ENCODE measurements around the gene ITK.
A peak's percentile ranks its signal among the peaks of the same experiment; 100 is the strongest.
"Not testable (repeated sequence)": the region's sequence is repeated elsewhere in the genome, so short reads cannot be mapped to it uniquely, and the experiment has no call there.

ITK gene

GRCh38 chr5:157193699-157194424, 13.2 kb downstream of the ITK start:
- no peaks in the 10 kb centered on the region for H3K36me3 ChIP-seq (ENCODE audit: control insufficient read depth, insufficient read depth, low read length, severe bottlenecking)
- H3K9ac ChIP-seq (ENCODE audit: low read length), result no peak overlapping the region
- DNase-seq (ENCODE audit: low read depth), result no peak
- no peak overlapping the region for H3K4me3 ChIP-seq (ENCODE audit: low read length)
- H3K27me3 ChIP-seq (replicated peaks; ENCODE audit: control insufficient read depth, insufficient read depth, low read length), result peaks cover 10% of the 10 kb centered on the region
- H3K4me1 ChIP-seq (ENCODE audit: control insufficient read depth, insufficient read depth, low read length), result no peaks in the 10 kb centered on the region
- H3K9me3 ChIP-seq (ENCODE audit: control insufficient read depth, low read length), result no peaks in the 10 kb centered on the region

DNA sequence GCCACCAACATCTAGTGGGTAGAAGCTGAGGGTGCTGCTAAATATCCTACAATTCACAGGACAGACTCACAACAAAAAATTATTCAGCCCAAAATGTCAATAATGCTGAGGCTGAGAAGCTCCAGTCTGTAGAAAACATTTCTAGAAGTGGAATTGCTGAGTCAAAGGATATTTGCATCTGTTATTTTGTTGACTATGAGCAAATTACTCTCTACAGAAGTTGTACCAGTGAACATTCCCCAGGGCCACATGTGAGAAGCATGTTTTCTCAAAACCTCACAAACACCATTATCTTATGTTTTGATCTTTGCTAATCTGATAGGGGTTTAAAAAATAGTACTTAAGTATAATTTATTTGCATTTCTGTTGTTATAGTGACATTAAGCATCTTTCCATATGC, 15.4 kb downstream of the ITK start:
- Histone ChIP-seq H3K9me3 (ENCODE audit: control insufficient read depth, low read length) (no peaks in the 10 kb centered on the region), H3K4me1 (ENCODE audit: control insufficient read depth, insufficient read depth, low read length) (no peaks in the 10 kb centered on the region), H3K4me3 (ENCODE audit: low read length) (no peak overlapping the region), H3K9ac (ENCODE audit: low read length) (no peak overlapping the region), H3K36me3 (ENCODE audit: control insufficient read depth, insufficient read depth, low read length, severe bottlenecking) (no peaks in the 10 kb centered on the region), H3K27me3 (replicated peaks; ENCODE audit: control insufficient read depth, insufficient read depth, low read length) (peaks cover 6% of the 10 kb centered on the region)
- DNase-seq (ENCODE audit: low read depth), result no peak

- peaks cover 6% of the 10 kb centered on the region for H3K27me3 ChIP-seq (replicated peaks; ENCODE audit: control insufficient read depth, insufficient read depth, low read length)
- H3K36me3 ChIP-seq (ENCODE audit: control insufficient read depth, insufficient read depth, low read length, severe bottlenecking), result no peaks in the 10 kb centered on the region
- H3K9ac ChIP-seq (ENCODE audit: low read length), result no peak overlapping the region
- H3K4me1 ChIP-seq (ENCODE audit: control insufficient read depth, insufficient read depth, low read length), result no peaks in the 10 kb centered on the region
- DNase-seq (ENCODE audit: low read depth), result no peak
- H3K9me3 ChIP-seq (ENCODE audit: control insufficient read depth, low read length), result no peaks in the 10 kb centered on the region
- H3K4me3 ChIP-seq (ENCODE audit: low read length), result no peak overlapping the region
These were observed 16.4 kb downstream of the ITK start for GRCh38 chr5:157197086-157197485.

DNA sequence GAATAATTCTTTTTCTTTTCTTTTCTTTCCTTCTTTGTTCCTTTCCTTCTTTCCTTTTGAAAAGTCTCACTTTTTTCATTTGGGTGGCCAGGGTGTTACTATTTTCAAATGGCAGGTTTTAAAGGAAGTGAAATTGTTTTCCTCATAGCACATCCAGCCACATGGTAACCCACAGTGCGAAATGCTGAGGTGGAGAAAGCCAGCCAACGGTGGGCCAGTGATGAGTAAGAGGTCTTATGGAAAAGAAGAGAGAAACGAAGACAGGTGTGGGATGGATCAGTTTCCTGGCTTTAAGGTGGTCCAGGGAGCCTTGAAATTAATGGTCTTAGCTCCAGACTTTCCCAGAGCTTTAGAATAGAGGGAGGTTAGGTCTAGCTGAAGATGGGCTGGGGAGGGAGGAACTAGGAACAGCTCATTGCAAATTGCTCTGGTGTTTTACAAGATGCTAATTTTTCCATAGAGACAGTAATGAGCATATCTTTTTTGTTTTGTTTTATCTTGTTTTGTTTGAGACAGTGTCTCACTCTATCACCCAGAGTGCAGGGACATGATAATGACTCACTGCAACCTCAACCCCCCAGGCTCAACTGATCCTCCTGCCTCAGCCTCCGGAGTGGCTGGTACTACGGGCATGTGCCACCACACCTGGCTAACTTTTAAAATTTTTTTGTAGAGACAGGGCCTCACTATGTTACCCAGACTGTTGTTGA, 17.8 kb downstream of the ITK start:
- H3K27me3 ChIP-seq (replicated peaks; ENCODE audit: control insufficient read depth, insufficient read depth, low read length), result peaks cover 6% of the 10 kb centered on the region
- H3K4me3 ChIP-seq (ENCODE audit: low read length), result no peak overlapping the region
- DNase-seq (ENCODE audit: low read depth), result no peak
- H3K9ac ChIP-seq (ENCODE audit: low read length), result no peak overlapping the region
- no peaks in the 10 kb centered on the region for H3K36me3 ChIP-seq (ENCODE audit: control insufficient read depth, insufficient read depth, low read length, severe bottlenecking)
- H3K9me3 ChIP-seq (ENCODE audit: control insufficient read depth, low read length), result no peaks in the 10 kb centered on the region
- H3K4me1 ChIP-seq (ENCODE audit: control insufficient read depth, insufficient read depth, low read length), result no peaks in the 10 kb centered on the region

DNA sequence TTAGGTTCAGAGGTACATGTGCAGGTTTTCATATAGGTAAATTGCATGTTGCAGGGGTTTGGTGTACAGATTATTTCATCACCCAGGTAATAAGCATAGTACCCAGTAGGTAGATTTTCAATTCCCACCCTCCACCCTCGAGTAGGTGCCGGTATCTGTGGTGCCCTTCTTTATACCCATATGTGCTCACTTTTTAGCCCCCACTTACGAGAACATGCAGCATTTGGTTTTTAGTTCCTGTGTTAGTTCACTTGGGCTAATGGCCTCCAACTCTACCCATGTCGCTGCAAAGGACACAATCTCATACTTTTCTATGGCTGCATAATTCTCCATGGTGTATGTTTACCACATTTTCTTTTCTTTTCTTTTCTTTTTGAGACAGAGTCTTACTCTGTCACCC, 21.2 kb downstream of the ITK start:
- no peak overlapping the region for H3K4me3 ChIP-seq (ENCODE audit: low read length)
- DNase-seq (ENCODE audit: low read depth), result no peak
- H3K27me3 ChIP-seq (replicated peaks; ENCODE audit: control insufficient read depth, insufficient read depth, low read length), result no peaks in the 10 kb centered on the region
- no peaks in the 10 kb centered on the region for H3K4me1 ChIP-seq (ENCODE audit: control insufficient read depth, insufficient read depth, low read length)
- peaks cover 12% of the 10 kb centered on the region for H3K9me3 ChIP-seq (ENCODE audit: control insufficient read depth, low read length)
- H3K9ac ChIP-seq (ENCODE audit: low read length), result no peak overlapping the region
- no peaks in the 10 kb centered on the region for H3K36me3 ChIP-seq (ENCODE audit: control insufficient read depth, insufficient read depth, low read length, severe bottlenecking)

DNA sequence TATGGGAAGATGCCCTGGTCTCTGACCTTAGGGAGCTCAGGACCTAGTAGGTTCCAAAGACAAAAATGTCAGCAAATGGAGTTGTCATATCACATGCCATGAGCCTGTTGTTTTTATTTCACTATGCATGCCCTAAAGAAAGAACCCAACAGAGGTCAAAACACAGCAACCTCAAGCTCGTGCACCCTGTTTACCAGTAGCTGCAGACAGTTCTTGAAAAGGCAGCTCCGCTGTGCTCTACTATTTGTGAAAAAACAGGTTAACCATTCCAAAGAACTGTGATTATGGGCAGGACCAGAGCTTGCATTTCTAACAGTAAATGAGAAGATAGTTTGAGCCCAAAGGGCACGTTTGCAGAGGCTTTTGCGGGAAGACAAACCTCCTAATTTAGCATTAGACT, 22.8 kb downstream of the ITK start:
- no peak for DNase-seq (ENCODE audit: low read depth)
- no peak overlapping the region for H3K9ac ChIP-seq (ENCODE audit: low read length)
- no peaks in the 10 kb centered on the region for H3K27me3 ChIP-seq (replicated peaks; ENCODE audit: control insufficient read depth, insufficient read depth, low read length)

DNA sequence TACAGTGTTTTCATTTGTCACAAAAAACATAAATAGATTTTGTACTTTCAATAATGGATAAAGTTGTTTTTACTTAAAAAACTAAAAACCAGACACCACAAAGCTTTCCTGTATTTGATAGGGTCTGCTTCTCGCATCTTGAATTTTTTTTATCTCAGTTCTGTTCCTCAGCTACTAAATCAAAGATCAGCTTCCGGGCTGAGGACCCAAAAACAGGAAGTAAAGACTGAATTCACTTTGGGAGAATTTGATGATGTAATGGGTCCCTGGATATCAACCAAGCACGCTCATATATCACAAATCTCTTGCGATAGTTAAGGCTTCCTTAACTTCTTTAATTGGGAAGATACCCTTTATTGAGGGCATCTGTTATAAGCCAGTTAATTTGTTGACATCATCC, 24.1 kb downstream of the ITK start:
- peaks cover 6% of the 10 kb centered on the region for H3K4me1 ChIP-seq (ENCODE audit: control insufficient read depth, insufficient read depth, low read length)
- no peak for DNase-seq (ENCODE audit: low read depth)
- no peaks in the 10 kb centered on the region for H3K36me3 ChIP-seq (ENCODE audit: control insufficient read depth, insufficient read depth, low read length, severe bottlenecking)
- H3K9me3 ChIP-seq (ENCODE audit: control insufficient read depth, low read length), result peaks cover 12% of the 10 kb centered on the region
- no peak overlapping the region for H3K4me3 ChIP-seq (ENCODE audit: low read length)
- H3K27me3 ChIP-seq (replicated peaks; ENCODE audit: control insufficient read depth, insufficient read depth, low read length), result no peaks in the 10 kb centered on the region
- no peak overlapping the region for H3K9ac ChIP-seq (ENCODE audit: low read length)

More for the DNA sequence above, 22.8 kb downstream of the ITK start:
- Histone ChIP-seq H3K4me1 (ENCODE audit: control insufficient read depth, insufficient read depth, low read length) (no peaks in the 10 kb centered on the region), H3K4me3 (ENCODE audit: low read length) (no peak overlapping the region), H3K36me3 (ENCODE audit: control insufficient read depth, insufficient read depth, low read length, severe bottlenecking) (no peaks in the 10 kb centered on the region), H3K9me3 (ENCODE audit: control insufficient read depth, low read length) (peaks cover 12% of the 10 kb centered on the region)

DNA sequence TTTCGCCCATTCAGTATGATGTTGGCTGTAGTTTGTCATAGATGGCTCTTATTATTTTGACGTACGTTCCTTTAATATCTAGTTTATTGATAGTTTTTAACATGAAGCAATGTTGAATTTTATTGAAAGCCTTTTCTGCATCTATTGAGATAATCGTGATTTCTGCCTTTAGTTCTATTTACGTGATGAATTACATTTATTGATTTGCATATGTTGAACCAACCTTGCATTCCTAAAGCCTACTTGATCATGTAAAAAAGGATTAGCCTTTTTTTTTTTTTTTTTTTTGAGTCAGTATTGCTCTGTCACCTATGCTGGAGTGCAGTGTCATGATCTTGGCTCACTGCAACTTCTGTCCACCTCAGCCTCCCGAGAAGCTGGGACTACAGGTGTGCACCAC, 25.1 kb downstream of the ITK start:
- no peaks in the 10 kb centered on the region for H3K27me3 ChIP-seq (replicated peaks; ENCODE audit: control insufficient read depth, insufficient read depth, low read length)
- H3K4me3 ChIP-seq (ENCODE audit: low read length), result no peak overlapping the region
- H3K36me3 ChIP-seq (ENCODE audit: control insufficient read depth, insufficient read depth, low read length, severe bottlenecking), result no peaks in the 10 kb centered on the region
- DNase-seq (ENCODE audit: low read depth), result no peak
- peaks cover 12% of the 10 kb centered on the region for H3K4me1 ChIP-seq (ENCODE audit: control insufficient read depth, insufficient read depth, low read length)
- H3K9ac ChIP-seq (ENCODE audit: low read length), result no peak overlapping the region
- peaks cover 12% of the 10 kb centered on the region for H3K9me3 ChIP-seq (ENCODE audit: control insufficient read depth, low read length)

DNA sequence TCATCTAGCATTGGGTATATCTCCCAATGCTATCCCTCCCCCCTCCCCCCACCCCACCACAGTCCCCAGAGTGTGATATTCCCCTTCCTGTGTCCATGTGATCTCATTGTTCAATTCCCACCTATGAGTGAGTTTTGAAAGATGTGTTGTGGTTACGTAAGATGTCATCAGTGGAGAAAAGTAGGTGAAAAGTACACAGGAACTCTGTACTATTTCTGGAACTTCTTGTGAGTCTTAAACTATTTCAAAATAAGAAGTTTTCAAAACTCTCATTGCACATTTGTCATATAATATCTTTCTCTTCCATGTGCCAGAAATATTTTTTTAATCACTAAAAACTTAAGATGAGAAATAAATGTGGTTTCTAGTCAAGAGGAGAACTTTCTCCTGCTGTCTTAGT, 30.0 kb downstream of the ITK start:
- peak overlapping the region; percentile 58 for H3K4me3 ChIP-seq (ENCODE audit: low read length)
- peak; percentile 45 for DNase-seq (ENCODE audit: low read depth)
- H3K4me1 ChIP-seq (ENCODE audit: control insufficient read depth, insufficient read depth, low read length), result peaks cover 25% of the 10 kb centered on the region
- H3K36me3 ChIP-seq (ENCODE audit: control insufficient read depth, insufficient read depth, low read length, severe bottlenecking); H3K9me3 ChIP-seq (ENCODE audit: control insufficient read depth, low read length); H3K27me3 ChIP-seq (replicated peaks; ENCODE audit: control insufficient read depth, insufficient read depth, low read length): not testable (repeated sequence)
- peak overlapping the region; percentile 56 for H3K9ac ChIP-seq (ENCODE audit: low read length)

- Histone ChIP-seq H3K4me1 (ENCODE audit: control insufficient read depth, insufficient read depth, low read length) (peaks cover 32% of the 10 kb centered on the region), H3K36me3 (ENCODE audit: control insufficient read depth, insufficient read depth, low read length, severe bottlenecking) (no peaks in the 10 kb centered on the region), H3K27me3 (replicated peaks; ENCODE audit: control insufficient read depth, insufficient read depth, low read length) (no peaks in the 10 kb centered on the region), H3K4me3 (ENCODE audit: low read length) (no peak overlapping the region), H3K9ac (ENCODE audit: low read length) (no peak overlapping the region), H3K9me3 (ENCODE audit: control insufficient read depth, low read length) (no peaks in the 10 kb centered on the region)
- DNase-seq (ENCODE audit: low read depth), result no peak
These were observed 31.7 kb downstream of the ITK start for GRCh38 chr5:157212307-157212706.

DNA sequence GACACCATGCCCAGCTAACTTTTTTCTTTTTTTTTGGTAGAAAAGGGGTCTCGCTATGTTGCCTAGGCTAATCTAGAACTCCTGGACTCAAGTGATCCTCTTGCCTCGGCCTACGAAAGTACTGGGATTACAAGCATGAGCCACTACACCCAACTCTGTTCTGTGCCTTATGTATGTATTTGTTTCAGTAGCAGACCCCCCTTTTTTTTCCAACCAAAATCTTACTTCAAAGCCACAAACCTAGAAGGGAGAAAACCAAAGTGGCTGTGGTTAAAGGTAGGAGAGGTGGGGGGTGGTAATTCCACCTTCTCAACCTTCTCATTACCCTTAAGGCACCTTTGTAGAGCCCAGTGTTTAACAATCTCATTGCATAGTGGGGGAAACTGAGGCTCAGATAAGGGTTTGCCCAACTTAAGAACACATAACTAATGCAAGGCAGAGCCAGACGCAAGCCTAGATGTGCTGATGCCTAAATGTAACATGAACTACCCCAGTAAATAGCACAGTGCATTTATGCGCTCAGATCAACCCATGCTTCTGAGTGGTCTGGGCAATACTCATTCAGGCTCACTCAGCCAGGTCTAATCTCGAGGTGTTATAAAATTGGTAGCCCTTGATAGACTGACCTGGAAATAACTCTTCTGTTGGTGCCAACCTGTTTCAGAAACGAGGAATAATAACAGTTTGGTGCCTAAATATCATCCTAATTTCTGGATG, 33.0 kb downstream of the ITK start:
- H3K9me3 ChIP-seq (ENCODE audit: control insufficient read depth, low read length), result no peaks in the 10 kb centered on the region
- DNase-seq (ENCODE audit: low read depth), result no peak
- H3K9ac ChIP-seq (ENCODE audit: low read length), result no peak overlapping the region
- H3K36me3 ChIP-seq (ENCODE audit: control insufficient read depth, insufficient read depth, low read length, severe bottlenecking), result no peaks in the 10 kb centered on the region
- H3K4me3 ChIP-seq (ENCODE audit: low read length), result no peak overlapping the region
- H3K27me3 ChIP-seq (replicated peaks; ENCODE audit: control insufficient read depth, insufficient read depth, low read length), result no peaks in the 10 kb centered on the region
- peaks cover 32% of the 10 kb centered on the region for H3K4me1 ChIP-seq (ENCODE audit: control insufficient read depth, insufficient read depth, low read length)
